Diencephalon (tissue), 1 donor: ENCODE measurements around the gene ACSS1. TPM values are rescaled to one million over a fixed set of nuclear protein-coding genes. Genes with fewer than 3 reads are reported as not detected.

ENCODE experiments used
- small RNA-seq: library from RNA; depleted of rRNA; stranded (forward); fragments of <200 nt; gene quantifications from one replicate; pipeline ENCODE3, GENCODE V24; 2014
- total RNA-seq: library from RNA; depleted of rRNA; stranded (reverse); fragments of >200 nt; gene quantifications from one replicate; pipeline ENCODE4 v1.2.3, GENCODE V29; 2014

The ACSS1 gene
- total RNA-seq = 9.9 TPM

DNA sequence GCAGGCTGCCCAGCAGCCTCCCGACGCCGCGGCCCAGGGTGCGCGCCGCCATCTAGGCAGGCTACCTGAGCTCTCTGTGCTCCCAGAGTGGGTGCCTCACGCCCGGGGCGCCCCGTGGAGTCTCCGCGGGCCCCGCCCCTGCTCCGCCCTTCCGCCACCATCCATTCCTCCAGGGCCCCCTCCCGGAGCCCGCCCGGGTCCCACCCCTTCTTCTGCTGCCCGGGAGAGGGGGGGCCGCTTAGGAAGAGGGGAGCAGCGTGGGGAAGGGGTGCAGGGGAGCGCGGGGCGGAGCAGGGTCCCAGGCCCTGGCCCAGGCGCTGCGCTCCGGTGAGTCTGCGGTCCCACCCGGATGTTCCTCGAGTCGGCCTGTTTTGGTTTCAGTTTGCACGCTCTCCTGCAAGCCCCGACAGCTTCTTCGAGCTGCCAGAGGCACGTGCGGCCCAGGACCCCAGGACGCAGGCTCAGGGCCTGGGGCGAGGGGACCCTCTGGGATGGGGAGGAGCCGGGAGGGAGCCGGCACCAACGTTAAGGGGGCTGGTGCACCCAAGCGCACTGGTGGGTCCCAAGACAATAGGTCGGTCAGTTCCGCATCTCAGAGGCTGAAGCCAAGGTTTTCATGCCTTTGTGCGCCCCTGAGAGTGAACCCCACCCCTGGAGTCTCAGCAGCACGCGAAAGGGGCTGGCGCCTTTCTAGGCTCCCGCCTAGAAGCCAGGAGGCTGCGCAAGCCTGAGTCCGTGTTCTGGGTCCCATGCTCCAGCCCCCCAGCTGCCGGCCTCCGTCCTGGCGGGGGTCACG lies at the start of gene ACSS1:
ACSS1 (minus strand) TSS at position 89 of the 796 bp plus-strand sequence; CDS start at position 52, 37 bp downstream.

DNA sequence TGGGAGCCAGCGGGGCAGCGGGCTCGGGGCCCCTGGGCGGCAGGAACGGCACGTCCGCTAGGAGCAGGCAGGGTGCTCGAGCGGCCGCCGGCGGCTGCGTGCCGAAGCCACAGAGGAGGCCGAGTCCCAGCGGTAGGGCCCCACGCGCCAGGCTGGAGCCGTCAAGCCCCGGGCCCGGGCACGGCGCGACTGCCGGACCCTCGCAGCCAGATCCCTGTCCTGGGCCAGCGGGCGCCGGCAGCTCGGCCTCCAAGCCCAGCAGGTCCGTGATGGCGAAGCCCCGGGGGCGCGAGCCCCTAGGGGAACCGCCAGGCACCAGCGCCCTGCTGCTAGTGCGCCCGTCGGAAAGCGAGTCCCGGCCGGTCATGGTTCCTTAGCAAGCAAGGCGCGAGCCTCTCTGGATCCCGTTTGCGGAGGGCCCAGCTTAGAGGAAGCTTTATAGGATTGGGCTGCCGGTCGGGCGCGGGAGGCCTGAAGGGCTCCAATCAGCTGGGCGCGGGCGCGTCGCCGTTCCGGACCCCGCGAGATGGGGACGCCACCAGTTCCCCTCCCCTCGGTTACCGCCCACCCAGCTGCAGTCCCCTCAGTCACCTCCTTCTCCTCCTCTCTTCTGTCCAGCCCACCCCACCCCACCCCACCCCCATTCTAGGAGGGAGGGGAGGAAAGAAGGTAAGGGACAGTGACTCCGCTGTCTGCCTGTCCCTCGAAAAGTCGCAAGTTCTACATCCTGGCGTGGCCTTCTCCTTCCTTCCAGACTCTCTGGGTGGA lies 24.0 kb upstream of the ACSS1 start, which contains the start of gene VSX1:
VSX1 (minus strand) TSS at position 412 of the 768 bp plus-strand sequence; CDS start at position 367, 45 bp downstream.

DNA sequence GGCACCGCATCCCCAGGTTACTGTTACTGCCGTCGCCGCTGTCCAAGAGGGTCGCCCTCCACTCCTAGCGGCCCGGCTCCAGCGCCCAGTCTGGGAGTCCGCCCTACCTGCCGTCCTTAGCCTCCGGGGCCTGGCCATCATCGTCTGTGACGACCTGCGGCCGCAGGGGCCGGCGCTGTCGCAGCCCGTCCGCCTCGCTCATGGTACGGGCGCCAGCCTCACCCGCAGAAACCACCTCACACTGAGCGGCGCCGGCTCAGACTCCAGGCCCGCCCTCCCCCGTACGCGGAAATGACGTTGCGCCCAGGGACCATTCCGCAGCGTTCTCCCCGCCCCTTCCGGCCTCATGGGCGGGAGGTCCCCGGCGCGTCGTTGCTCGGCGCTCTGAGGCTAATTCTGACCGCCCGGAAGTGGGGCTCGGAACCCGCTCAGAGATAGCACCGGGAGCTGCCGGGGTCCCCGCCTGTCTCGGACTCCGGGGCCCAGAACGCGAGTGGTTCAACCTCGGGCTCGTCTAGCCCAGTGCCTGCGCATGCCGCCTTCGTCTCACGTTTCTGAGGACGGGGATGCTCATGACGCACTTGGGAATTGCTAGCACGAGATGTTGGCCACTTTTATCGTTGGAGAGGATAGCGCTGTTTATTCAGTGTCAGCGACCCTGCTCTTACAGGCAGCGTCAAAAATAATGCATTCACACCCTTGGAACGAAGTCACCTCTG lies 65.3 kb downstream of the ACSS1 start, which contains the start of gene APMAP:
APMAP (minus strand) TSS at position 265 of the 719 bp plus-strand sequence; CDS start at position 202, 63 bp downstream.

Small RNAs within 50 kb of the gene (small RNA-seq; reads per million reads assigned to genes)
- gene RNU6-1257P = not detected

Other genes with a start within 250 kb of the ACSS1 start
- 0.69 TPM for gene CST7, start 108.9 kb downstream of the ACSS1 start, total RNA-seq
- gene APMAP, start 65.4 kb downstream of the ACSS1 start, total RNA-seq = 85.6 TPM
- gene VSX1, start 24.0 kb upstream of the ACSS1 start, total RNA-seq = 0.46 TPM
- 64.1 TPM for gene ENTPD6, start 137.6 kb upstream of the ACSS1 start, total RNA-seq
- gene PYGB, start 189.9 kb upstream of the ACSS1 start, total RNA-seq = 100 TPM